ENCODE data around the gene ZNF584.

DNA sequence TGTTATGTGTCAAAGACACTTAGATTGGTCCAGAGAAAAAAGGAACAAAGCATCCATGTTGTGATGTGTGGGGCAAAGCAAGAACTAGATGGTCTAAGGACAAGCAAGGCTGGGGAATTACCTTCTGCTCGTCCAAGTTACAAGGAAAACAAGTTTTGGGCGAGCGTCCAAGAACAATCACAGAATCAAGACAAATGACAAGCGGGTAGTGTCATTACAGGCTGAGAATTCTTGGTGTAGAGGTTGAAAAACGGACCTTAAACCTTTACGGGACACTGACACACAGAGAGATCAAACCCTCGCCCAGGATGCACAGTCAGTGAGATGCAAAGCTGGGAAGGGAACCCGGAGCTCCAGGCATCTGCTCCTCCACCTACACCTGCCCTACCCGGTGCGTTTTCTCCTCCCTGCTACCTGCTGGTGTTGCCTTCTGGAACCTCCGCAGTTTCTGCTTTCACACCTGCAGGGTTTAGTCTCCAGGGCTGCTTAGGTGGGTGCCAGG, 42.5 kb downstream of the ZNF584 start:
- TF ChIP-seq NFIC (IDR thresholded peaks at IDR 0.05; ENCODE audit: low read depth, low read length) (no peak), TCF12 (IDR thresholded peaks at IDR 0.05; ENCODE audit: low read depth, low read length) (no peak), POLR2AphosphoS5 (IDR thresholded peaks at IDR 0.05; ENCODE audit: low read length) (no peak), SMC3 (IDR thresholded peaks at IDR 0.05; ENCODE audit: borderline replicate concordance, low read length) (no peak), TAF1 (IDR thresholded peaks at IDR 0.05; ENCODE audit: borderline replicate concordance, low read depth, low read length) (no peak), SMARCA5 (IDR thresholded peaks at IDR 0.05) (no peak), POLR2A (IDR thresholded peaks at IDR 0.05; ENCODE audit: low read depth, low read length) (no peak)
- TF ChIP-seq, protein P1, sequence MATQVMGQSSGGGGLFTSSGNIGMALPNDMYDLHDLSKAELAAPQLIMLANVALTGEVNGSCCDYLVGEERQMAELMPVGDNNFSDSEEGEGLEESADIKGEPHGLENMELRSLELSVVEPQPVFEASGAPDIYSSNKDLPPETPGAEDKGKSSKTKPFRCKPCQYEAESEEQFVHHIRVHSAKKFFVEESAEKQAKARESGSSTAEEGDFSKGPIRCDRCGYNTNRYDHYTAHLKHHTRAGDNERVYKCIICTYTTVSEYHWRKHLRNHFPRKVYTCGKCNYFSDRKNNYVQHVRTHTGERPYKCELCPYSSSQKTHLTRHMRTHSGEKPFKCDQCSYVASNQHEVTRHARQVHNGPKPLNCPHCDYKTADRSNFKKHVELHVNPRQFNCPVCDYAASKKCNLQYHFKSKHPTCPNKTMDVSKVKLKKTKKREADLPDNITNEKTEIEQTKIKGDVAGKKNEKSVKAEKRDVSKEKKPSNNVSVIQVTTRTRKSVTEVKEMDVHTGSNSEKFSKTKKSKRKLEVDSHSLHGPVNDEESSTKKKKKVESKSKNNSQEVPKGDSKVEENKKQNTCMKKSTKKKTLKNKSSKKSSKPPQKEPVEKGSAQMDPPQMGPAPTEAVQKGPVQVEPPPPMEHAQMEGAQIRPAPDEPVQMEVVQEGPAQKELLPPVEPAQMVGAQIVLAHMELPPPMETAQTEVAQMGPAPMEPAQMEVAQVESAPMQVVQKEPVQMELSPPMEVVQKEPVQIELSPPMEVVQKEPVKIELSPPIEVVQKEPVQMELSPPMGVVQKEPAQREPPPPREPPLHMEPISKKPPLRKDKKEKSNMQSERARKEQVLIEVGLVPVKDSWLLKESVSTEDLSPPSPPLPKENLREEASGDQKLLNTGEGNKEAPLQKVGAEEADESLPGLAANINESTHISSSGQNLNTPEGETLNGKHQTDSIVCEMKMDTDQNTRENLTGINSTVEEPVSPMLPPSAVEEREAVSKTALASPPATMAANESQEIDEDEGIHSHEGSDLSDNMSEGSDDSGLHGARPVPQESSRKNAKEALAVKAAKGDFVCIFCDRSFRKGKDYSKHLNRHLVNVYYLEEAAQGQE (IDR thresholded peaks at IDR 0.05; ENCODE audit: low read depth, low read length), result no peak
- TF ChIP-seq, protein P2, sequence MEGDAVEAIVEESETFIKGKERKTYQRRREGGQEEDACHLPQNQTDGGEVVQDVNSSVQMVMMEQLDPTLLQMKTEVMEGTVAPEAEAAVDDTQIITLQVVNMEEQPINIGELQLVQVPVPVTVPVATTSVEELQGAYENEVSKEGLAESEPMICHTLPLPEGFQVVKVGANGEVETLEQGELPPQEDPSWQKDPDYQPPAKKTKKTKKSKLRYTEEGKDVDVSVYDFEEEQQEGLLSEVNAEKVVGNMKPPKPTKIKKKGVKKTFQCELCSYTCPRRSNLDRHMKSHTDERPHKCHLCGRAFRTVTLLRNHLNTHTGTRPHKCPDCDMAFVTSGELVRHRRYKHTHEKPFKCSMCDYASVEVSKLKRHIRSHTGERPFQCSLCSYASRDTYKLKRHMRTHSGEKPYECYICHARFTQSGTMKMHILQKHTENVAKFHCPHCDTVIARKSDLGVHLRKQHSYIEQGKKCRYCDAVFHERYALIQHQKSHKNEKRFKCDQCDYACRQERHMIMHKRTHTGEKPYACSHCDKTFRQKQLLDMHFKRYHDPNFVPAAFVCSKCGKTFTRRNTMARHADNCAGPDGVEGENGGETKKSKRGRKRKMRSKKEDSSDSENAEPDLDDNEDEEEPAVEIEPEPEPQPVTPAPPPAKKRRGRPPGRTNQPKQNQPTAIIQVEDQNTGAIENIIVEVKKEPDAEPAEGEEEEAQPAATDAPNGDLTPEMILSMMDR (IDR thresholded peaks at IDR 0.05 in 2 of 3, conservative IDR thresholded peaks at IDR 0.05 in 1 of 3; ENCODE audit: control insufficient read depth in 2 of 3, extremely low read depth in 1 of 3, insufficient read depth in 1 of 3, low read depth in 3 of 3, low read length in 3 of 3), result no peak
